NOMO-1 treated with dmso at 0.1 percent for 144 hours (cell line): ENCODE measurements around the gene TTLL11.
"Not testable (repeated sequence)": the region's sequence is repeated elsewhere in the genome, so short reads cannot be mapped to it uniquely, and the experiment has no call there.

ENCODE experiments used
- DNase-seq: peaks from one replicate; lab custom pipeline; 2025; ENCODE audit not compliant: unreplicated experiment; lab: John Stamatoyannopoulos, UW

TTLL11 gene

GRCh38 chr9:121981118-121981883 is 111.8 kb downstream of the TTLL11 start:
- no peak for DNase-seq

DNA sequence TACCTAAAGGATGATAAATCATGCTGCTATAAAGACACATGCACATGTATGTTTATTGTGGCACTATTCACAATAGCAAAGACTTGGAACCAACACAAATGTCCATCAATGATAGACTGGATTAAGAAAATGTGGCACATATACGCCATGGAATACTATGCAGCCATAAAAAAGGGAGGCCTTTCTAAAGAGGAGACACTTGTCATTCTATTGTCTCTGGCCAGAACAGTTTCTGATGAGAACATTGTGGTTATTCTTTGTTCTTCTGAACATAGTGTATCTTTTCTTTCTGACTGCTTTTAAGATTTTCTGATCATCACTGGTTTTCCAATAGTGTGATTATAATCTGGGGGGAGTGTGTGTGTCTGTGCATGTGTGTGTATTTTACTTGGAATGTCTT is 112.4 kb downstream of the TTLL11 start:
- not testable (repeated sequence) for DNase-seq

GRCh38 chr9:121979736-121980135 is 113.4 kb downstream of the TTLL11 start:
- no peak for DNase-seq

DNA sequence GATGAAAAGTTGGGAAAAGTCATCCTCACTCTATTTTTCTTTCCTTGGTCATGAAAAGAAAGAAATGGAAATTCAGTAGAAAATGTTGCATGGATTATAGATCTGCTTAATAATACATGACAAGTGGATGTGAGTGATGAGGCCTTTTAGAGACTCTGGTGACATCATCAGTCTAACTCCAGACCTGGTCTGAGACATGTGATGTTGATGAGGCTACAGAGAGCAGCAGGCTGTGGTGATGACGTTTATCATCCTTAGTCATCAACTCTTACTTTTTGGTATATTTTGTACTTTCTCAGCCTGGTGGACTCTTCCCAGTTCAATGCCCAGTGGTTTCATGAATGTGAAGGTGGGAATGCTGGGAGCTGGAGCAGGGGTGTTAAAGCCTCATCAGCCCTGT is 116.4 kb downstream of the TTLL11 start:
- DNase-seq, result no peak

DNA sequence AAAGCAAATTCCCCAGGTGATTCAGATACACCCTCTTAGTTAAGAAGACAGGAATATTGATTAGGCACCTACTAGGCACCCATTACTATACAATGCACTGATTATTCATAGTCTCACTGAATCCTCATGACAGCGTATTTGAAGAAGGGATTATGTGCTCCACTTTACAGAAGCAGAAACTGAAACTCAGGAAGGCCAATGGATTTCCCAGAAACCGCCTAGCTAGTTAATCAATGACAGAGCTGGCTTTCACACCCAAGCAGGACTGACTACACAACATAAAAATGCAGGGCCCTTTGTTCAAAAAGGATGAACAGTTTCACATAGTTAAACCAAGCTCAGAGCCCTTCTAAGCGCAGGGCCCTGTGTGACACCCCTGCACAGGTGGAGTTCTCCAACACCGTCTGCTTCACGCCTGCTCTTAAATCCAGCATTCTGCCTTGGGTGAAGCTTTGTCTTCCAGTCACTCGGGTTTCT is 117.3 kb downstream of the TTLL11 start:
- DNase-seq, result no peak

DNA sequence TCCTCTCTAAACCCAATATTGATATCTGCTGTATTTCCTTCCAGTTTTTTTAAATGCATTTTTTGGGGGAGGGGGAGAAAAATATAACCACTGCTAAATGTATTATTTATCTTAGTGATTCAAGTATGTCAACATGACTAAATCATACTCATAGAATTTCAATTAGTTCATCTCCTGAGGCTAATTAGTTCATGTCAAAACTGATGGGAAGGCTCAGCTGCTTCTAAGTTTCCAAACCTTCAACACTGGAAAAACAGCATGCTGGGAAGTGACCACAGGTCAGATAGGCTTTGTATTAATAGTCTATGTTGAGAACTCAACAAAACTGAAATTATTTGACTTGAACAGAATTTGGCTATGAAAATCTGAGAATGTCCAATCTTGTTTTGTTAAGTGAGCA is 118.7 kb downstream of the TTLL11 start:
- no peak for DNase-seq

DNA sequence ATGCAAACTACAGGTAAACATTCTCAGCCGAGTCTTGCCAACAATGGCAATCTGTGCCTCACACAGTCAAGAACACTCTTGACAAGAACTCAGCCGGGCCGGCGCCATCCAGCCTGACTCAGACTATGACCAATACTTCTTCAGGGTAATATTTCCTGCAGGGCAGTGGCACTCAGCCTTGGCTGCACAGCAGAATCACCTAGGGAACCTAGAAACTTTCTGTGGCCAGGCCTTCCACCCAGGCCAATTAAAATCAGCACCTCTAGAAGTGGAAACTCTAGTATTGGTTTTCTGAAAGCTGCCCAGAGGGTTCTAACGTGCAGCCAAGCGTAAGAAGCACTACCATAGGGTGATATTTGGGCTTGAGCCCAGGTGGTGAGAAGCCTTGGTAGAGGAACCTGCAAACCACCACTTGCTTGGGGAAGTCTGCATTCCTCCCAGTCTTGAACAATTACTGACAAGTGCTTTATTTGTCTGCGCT is 120.6 kb downstream of the TTLL11 start:
- no peak for DNase-seq

GRCh38 chr9:121968056-121968455 is 125.1 kb downstream of the TTLL11 start:
- DNase-seq, result no peak

DNA sequence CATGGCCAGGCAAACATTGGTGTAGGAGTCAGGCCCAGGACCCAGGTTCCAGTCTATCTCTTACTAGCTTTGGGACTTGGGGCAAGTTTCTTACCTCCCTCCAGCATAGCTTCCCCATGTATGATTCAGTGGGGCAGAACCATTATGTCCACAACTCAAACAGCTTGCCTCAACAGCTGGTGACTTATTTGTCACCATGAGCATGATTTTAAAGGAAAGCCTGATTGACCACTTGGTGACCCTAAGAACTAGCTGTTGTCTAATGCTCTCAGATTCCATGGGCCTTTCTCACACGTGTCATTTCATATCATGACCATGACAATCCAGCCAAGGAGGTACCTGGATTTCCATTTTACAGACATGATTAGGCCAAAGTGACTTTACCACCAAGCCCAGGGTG is 126.4 kb downstream of the TTLL11 start:
- no peak for DNase-seq

DNA sequence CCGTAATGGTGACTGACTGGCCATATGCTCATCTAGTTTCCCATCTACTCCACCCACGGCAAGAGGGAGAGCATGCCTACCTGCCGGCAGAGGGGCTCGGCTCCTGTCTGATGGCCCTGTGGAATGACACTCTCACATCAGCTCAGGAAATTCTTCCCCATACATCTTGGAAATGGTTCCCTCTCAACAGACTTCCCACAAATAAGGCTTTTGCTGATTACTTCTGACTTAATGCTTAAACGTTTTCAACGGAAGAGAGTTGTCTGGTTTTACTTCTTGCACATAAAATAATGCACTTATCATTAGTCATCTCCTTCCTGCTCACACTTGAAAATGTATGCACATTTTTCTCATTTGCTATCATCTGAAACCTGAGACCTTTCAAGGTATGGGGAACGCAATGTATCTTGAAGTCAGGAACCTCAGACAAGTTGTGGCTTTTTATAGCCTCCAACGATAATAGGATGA is 129.5 kb downstream of the TTLL11 start:
- no peak for DNase-seq

GRCh38 chr9:121962421-121962820 is 130.7 kb downstream of the TTLL11 start:
- DNase-seq, result no peak

DNA sequence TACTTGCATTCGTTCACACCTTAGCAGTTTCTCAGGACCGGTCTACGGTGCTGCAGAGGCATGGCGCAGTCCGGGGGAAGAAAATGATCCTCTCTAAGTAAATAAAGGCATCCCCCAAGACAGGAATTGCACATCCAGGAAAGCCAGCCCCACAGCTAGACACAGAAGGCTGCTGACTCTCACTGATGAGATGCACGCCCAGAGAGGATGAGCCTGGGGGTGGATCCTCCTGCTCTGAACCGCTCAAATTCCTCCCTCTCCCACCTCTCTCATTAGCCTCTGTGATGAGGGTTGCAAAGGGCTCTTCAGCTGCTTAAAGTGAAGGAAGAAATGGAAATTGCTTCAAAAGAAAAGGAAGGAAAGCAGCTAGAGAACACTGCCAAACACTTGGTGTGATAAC is 132.4 kb downstream of the TTLL11 start:
- DNase-seq, result no peak

DNA sequence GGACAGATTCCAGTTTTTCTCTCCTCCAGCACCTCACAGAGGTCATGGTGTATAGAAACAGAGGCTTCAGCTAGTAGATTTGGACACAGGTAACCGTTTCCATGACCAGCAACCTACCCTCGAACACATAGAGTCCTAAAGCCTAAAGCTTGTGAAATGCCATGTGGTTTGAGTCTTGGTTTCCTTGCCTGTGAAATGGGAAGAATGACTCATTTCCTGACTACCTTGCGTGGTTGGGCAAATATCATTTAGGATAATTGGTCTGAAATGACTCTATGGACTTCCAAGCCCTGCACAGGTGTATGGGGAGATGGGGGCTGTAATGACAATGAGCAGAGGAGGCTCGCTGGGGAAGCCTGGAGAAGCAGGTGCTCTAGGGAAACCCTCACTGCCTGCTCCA is 134.6 kb downstream of the TTLL11 start:
- DNase-seq, result no peak

DNA sequence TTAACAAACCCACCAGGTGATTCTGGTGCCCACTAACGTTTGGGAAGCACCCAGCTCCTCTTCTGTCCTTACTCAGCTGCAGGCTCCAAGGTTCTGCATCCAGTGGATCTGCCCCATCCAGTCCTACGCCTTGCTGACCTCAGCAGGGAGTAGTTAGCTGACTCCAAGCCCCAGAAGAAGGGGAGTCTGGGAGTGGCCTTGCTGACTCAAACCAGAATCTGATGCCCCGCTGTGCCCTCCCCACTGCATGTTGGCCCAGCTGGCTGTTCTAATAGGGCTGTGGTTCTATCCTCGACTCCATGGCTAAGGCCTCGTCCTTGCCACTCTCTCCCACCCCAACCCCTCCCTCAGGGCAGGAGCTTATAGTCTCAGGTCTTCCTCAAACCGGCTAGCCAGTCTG is 136.3 kb downstream of the TTLL11 start:
- DNase-seq, result no peak

- no peak for DNase-seq
These were observed 137.5 kb downstream of the TTLL11 start for GRCh38 chr9:121955649-121956048.

DNA sequence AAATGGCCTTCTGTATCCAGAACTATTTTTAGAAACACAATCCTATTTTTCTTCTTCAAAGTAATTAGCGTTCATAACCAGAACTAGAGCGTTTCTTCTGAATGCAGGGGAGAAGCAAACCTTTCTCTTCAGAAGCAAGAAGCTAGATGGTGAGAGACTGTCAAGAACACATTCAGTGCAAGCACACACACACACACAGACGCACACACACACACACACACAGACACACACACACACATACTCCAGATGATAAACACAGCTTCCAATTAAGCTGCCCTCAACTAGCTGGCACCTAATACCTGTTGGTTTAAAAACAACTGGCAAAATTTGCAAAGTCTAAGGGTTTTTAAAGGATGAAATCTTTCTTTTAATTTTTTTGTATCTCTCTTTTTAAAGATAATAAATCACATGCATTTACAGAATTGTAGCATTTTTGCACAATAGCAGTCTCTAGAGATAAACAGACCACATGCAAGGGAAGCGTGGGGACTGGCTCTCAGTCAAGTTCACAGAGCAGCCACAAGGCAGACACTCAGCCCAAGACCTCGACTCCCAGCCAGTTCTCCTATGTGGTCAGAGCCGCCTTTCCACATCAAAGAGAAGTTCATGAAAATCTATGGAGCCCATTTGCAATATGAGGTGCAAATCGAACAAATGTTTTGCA is 138.5 kb downstream of the TTLL11 start:
- no peak for DNase-seq

GRCh38 chr9:121952611-121953010 is 140.5 kb downstream of the TTLL11 start:
- DNase-seq, result no peak

GRCh38 chr9:121950866-121951265 is 142.2 kb downstream of the TTLL11 start:
- DNase-seq, result no peak

DNA sequence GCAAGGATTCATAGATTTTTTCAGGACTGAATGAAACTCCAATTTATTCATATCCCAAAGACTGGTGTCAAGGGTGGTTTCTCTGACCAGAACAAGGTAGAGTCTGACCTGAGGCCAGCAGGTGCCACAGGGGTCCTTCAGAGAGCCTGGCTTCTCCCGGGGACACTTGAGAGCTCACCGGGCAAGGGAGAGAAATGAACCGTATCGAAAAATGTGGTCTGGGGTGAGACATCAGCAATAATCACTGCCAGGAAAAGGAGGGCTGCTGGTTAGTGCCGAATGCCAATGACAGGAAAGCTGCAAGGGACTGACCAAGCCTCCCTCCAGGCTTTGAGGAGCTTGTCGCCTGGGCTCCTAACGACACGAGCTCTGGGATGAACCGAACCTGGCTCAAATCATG is 142.7 kb downstream of the TTLL11 start:
- DNase-seq, result no peak

GRCh38 chr9:121949766-121950165 is 143.3 kb downstream of the TTLL11 start:
- DNase-seq, result no peak

DNA sequence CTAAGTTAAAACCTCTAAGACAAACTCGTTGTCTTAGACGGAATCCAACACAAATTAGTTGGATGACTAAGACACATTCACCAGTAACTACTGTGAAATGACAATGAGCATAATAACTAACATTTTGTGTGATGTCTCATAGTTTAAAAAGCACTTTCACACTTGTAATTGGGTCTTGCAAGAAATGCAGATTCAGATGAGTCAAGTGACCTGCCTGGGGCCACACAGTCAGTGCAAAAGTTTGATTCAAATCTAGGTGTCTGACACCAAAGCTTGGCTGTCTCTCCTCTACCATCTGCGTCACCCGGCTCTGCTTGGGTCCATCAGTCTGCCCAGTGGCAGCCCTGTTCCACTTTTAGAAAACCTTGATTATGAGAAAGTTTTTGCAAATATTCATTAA is 143.7 kb downstream of the TTLL11 start:
- DNase-seq, result no peak

GRCh38 chr9:121947775-121948174 is 145.3 kb downstream of the TTLL11 start:
- no peak for DNase-seq
